Measurements from ENCODE around the gene CYB561D1. TPM values are rescaled to one million over a fixed set of nuclear protein-coding genes. Genes with fewer than 3 reads are reported as not detected.
"Not testable (repeated sequence)": the region's sequence is repeated elsewhere in the genome, so short reads cannot be mapped to it uniquely, and the experiment has no call there.

CYB561D1 gene
- total RNA-seq, 1 experiment from 2014 or later, result 11.7 TPM

GRCh38 chr1:109472779-109473178 lies 21.1 kb upstream of the CYB561D1 start:
- TF ChIP-seq CTCF (conservative IDR thresholded peaks at IDR 0.05) (no peak), EZH2 (IDR thresholded peaks at IDR 0.05; ENCODE audit: low read depth) (no peak)
- Histone ChIP-seq H3K27me3 (ENCODE audit: insufficient read depth, low read depth) (peaks cover 97% of the 10 kb centered on the region), H3K4me1 (replicated peaks; ENCODE audit: insufficient read depth) (peaks cover 7% of the 10 kb centered on the region), H4K20me1 (ENCODE audit: insufficient read depth) (no peaks in the 10 kb centered on the region), H3K4me3 (no peak overlapping the region), H3K9me3 (ENCODE audit: insufficient read depth, low read depth) (no peaks in the 10 kb centered on the region), H3K79me2 (ENCODE audit: low read depth) (no peaks in the 10 kb centered on the region), H3F3A (ENCODE audit: insufficient read depth, low read depth) (no peaks in the 10 kb centered on the region), H3K27ac (no peak overlapping the region), H3K36me3 (ENCODE audit: low read depth) (no peaks in the 10 kb centered on the region), H3K9me2 (ENCODE audit: insufficient read depth) (no peaks in the 10 kb centered on the region), H2AFZ (no peak overlapping the region), H3K4me2 (no peak overlapping the region)
- CTCF ChIA-PET, result interaction anchor here (0.7 kb wide), 1 partner anchor 24 kb away, joined by 10 read pairs; no protein-coding TSS in a partner anchor
- no TSS peak for BruUV-seq (replicated peaks)
- intact Hi-C loops (cut with micrococcal nuclease; ENCODE audit: unreplicated experiment), result no loop called here
- no peak for DNase-seq
- POLR2A ChIA-PET (ENCODE audit: unreplicated experiment), result no interaction called here

DNA sequence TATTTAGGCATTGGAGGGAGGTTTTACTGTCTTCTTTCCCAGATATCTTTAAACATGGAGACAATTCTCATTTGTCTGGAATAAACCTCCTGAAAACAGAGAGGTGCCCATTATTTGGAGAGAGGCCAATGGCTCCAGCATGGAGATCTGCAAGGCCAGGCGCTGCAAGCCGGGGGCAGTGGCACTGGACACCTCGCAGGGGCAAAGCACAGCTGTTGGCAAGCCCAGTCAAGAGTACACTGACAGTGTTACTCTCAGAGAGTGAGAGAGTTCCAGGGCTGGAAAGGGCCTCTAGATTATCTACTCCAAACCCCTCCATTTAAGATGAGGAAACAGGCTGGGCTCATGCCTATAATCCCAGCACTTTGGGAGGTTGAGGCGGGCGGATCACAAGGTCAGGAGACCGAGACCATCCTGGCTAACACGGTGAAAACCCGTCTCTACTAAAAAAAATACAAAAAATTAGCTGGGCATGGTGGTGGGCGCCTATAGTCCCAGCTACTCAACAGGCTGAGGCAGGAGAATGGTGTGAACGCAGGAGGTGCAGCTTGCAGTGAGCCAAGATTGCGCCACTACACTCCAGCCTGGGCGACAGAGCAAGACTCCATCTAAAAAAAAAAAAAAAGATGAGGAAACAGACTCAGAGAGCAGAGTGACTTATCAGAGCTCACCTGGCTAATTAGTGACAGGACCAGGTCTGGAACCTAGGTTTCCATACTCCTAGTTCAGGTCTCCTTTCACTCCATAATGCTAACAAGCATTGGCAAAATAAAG lies 20.4 kb upstream of the CYB561D1 start:
- H3K79me2 ChIP-seq (ENCODE audit: low read depth); H3K36me3 ChIP-seq (ENCODE audit: low read depth); intact Hi-C loops (cut with micrococcal nuclease; ENCODE audit: unreplicated experiment); H3K4me1 ChIP-seq (replicated peaks; ENCODE audit: insufficient read depth); POLR2A ChIA-PET (ENCODE audit: unreplicated experiment); H3K9me3 ChIP-seq (ENCODE audit: insufficient read depth, low read depth); H2AFZ ChIP-seq; H3K9me2 ChIP-seq (ENCODE audit: insufficient read depth); DNase-seq; BruUV-seq (replicated peaks); H3K4me3 ChIP-seq; H3K27ac ChIP-seq; H3K4me2 ChIP-seq; CTCF ChIA-PET; H4K20me1 ChIP-seq (ENCODE audit: insufficient read depth); H3F3A ChIP-seq (ENCODE audit: insufficient read depth, low read depth): not testable (repeated sequence)
- H3K27me3 ChIP-seq (ENCODE audit: insufficient read depth, low read depth), result peaks cover 90% of the 10 kb centered on the region

- DNase-seq, result no peak
- Histone ChIP-seq H2AFZ (no peak overlapping the region), H3K36me3 (ENCODE audit: low read depth) (no peaks in the 10 kb centered on the region), H3F3A (ENCODE audit: insufficient read depth, low read depth) (no peaks in the 10 kb centered on the region), H3K27me3 (ENCODE audit: insufficient read depth, low read depth) (peaks cover 86% of the 10 kb centered on the region), H3K9me3 (ENCODE audit: insufficient read depth, low read depth) (no peaks in the 10 kb centered on the region), H3K4me3 (no peak overlapping the region), H4K20me1 (ENCODE audit: insufficient read depth) (no peaks in the 10 kb centered on the region), H3K9me2 (ENCODE audit: insufficient read depth) (no peaks in the 10 kb centered on the region), H3K79me2 (ENCODE audit: low read depth) (no peaks in the 10 kb centered on the region), H3K27ac (no peak overlapping the region), H3K4me2 (no peak overlapping the region), H3K4me1 (replicated peaks; ENCODE audit: insufficient read depth) (peaks cover 7% of the 10 kb centered on the region)
- TF ChIP-seq CTCF (conservative IDR thresholded peaks at IDR 0.05) (no peak), EZH2 (IDR thresholded peaks at IDR 0.05; ENCODE audit: low read depth) (no peak)
- CTCF ChIA-PET, result no interaction called here
- POLR2A ChIA-PET (ENCODE audit: unreplicated experiment), result no interaction called here
- no TSS peak for BruUV-seq (replicated peaks)
- intact Hi-C loops (cut with micrococcal nuclease; ENCODE audit: unreplicated experiment), result no loop called here
Measured at GRCh38 chr1:109474697-109475096, 19.2 kb upstream of the CYB561D1 start.

DNA sequence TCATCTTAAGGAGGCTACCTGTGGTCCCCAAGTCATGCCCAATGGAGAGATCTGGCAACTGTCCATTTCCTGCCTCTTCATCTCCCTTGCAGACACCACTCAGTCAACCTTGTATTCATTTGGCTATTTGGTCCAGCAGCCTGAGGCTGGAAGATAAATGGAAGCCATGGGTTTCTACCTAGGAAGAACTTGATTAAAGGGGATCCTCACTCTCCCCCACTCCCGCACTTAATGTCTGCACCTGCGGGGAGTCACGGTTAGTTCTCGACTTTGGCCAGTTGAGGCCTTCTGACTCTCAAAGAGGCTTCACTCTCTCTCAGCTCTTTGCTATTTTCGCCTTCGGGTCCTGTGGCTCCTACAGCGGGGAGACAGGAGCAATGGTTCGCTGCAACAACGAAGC lies 18.6 kb upstream of the CYB561D1 start:
- H3K27me3 ChIP-seq (ENCODE audit: insufficient read depth, low read depth), result peaks cover 86% of the 10 kb centered on the region
- POLR2A ChIA-PET (ENCODE audit: unreplicated experiment), result no interaction called here
- no peaks in the 10 kb centered on the region for H3K9me2 ChIP-seq (ENCODE audit: insufficient read depth)
- no peaks in the 10 kb centered on the region for H3K36me3 ChIP-seq (ENCODE audit: low read depth)
- H3K79me2 ChIP-seq (ENCODE audit: low read depth), result no peaks in the 10 kb centered on the region
- H3K27ac ChIP-seq, result no peak overlapping the region
- TF ChIP-seq CTCF (conservative IDR thresholded peaks at IDR 0.05), result no peak
- TF ChIP-seq EZH2 (IDR thresholded peaks at IDR 0.05; ENCODE audit: low read depth), result no peak
- H3K4me2 ChIP-seq, result no peak overlapping the region
- no peak overlapping the region for H3K4me3 ChIP-seq
- DNase-seq, result no peak
- no TSS peak for BruUV-seq (replicated peaks)
- H3F3A ChIP-seq (ENCODE audit: insufficient read depth, low read depth), result no peaks in the 10 kb centered on the region
- H4K20me1 ChIP-seq (ENCODE audit: insufficient read depth), result no peaks in the 10 kb centered on the region
- H3K9me3 ChIP-seq (ENCODE audit: insufficient read depth, low read depth), result no peaks in the 10 kb centered on the region
- peaks cover 7% of the 10 kb centered on the region for H3K4me1 ChIP-seq (replicated peaks; ENCODE audit: insufficient read depth)
- CTCF ChIA-PET, result no interaction called here
- intact Hi-C loops (cut with micrococcal nuclease; ENCODE audit: unreplicated experiment), result no loop called here
- no peak overlapping the region for H2AFZ ChIP-seq
